ENCODE data around the gene PLEKHM2. TPM values are rescaled to one million over a fixed set of nuclear protein-coding genes. Genes with fewer than 3 reads are reported as not detected.

The PLEKHM2 gene
- total RNA-seq, 8 experiments from 2014 or later = 23.7 to 45.7 (median 33.4) TPM

DNA sequence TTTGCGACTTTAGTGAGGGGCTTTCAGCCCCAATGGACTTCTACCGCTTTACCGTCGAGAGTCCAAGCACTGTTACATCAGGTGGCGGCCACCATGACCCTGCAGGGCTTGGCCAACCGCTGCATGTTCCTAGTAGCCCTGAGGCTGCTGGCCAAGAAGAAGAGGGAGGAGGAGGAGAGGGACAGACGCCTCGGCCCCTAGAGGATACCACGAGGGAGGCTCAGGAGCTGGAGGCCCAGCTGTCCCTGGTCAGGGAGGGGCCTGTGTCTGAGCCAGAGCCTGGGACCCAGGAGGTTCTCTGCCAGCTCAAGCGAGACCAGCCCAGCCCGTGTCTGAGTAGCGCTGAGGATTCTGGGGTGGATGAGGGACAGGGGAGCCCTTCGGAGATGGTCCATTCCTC is 43.3 kb downstream of the PLEKHM2 start:
- 87 to 100% (median 94%) methylated on average over 2 to 5 of the region's 13 CpGs; no CpG with 5 or more reads in 6 of the 10 experiments for WGBS, 10 experiments
- H3K27ac ChIP-seq = no peak overlapping the region
- H3K4me3 ChIP-seq = no peak overlapping the region
- in situ Hi-C loops (cut with MboI; ENCODE audit: low pct_unique_long_range_greater_than_20kb in 2 of 9, low sequenced_read_pairs in 9 of 9, unreplicated experiment in 9 of 9) = no loop called here
- peak in 1 of 8 experiments; percentile 7 for ATAC-seq (replicated peaks in 6 of 8)
- no peaks in the 10 kb centered on the region for H3K4me1 ChIP-seq (replicated peaks in 1 of 2)

DNA sequence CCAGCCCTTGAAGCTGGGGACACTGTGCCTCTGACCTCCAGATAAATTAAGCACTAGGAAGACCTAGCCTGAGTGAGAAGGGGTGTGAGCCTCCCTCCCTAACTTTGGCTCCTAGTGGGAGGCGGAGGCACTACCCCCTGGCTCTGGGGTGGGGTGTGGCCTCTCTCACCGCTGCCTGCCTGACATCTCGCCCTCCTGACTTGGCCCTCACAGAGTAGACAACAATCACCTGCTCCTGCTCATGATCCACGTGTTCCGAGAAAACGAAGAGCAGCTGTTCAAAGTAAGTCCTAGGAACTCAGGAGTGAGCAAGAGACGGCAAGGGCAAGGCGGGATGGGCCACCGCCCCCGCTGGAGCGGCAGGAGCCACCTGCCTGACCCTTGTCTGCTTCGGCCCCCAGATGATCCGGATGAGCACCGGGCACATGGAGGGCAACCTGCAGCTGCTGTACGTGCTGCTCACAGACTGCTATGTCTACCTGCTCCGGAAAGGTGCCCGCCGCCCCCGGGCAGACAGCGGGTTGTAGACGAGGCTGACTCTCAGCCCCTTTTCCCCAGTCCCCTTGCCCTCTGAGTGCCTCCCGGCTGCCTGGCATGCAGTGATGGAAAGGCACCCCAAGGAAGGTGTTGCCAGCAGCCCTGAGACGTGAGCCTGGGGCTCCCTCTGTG is 43.9 kb downstream of the PLEKHM2 start:
- Histone ChIP-seq H3K4me3 (no peak overlapping the region), H3K4me1 (replicated peaks in 1 of 2) (no peaks in the 10 kb centered on the region), H3K27ac (no peak overlapping the region)
- 80 to 97% (median 90%) methylated on average over 1 to 15 of the region's 23 CpGs; no CpG with 5 or more reads in 5 of the 10 experiments for WGBS, 10 experiments
- no peak for ATAC-seq (replicated peaks in 6 of 8)
- in situ Hi-C loops (cut with MboI; ENCODE audit: low pct_unique_long_range_greater_than_20kb in 2 of 9, low sequenced_read_pairs in 9 of 9, unreplicated experiment in 9 of 9) = no loop called here

DNA sequence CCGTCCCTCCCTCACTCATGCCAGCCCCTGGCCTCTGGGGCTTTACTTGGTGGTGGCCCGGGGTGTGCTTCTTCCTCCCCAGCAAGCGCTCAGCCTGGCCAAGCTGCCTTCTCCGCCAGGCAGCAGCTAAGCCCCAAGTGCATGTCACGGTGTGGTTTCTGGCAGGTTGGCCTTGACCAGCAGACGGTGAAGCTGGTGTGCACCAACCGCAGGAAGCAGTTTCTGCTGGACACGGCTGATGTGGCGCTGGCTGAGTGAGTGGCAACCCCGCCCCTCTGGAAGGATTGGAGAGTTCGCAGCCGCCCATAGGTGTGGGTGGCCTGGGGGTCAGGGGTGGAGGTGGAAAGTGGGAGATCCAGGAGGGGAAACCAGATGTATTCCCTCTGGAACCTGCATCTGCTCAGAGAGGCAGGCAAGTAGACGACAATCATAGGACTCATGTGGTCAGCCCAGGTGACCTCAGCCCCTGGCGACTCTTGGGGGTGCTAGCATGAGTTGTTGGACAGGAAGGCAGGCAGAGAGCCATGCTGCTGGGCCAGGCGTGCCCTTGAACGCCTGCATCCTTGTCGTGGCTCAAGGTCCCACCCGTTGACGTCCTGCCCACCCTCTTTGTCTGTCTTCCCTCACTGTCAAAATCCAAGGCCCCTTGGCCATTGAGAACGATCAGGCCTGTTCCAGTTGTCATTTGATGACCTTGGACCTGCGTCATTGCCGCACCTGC is 45.0 kb downstream of the PLEKHM2 start:
- H3K27ac ChIP-seq = no peak overlapping the region
- no peaks in the 10 kb centered on the region for H3K4me1 ChIP-seq (replicated peaks in 1 of 2)
- in situ Hi-C loops (cut with MboI; ENCODE audit: low pct_unique_long_range_greater_than_20kb in 2 of 9, low sequenced_read_pairs in 9 of 9, unreplicated experiment in 9 of 9) = no loop called here
- no peak for ATAC-seq (replicated peaks in 6 of 8)
- 90 to 100% (median 95%) methylated on average over 1 to 14 of the region's 22 CpGs; no CpG with 5 or more reads in 6 of the 10 experiments for WGBS, 10 experiments
- no peak overlapping the region for H3K4me3 ChIP-seq

DNA sequence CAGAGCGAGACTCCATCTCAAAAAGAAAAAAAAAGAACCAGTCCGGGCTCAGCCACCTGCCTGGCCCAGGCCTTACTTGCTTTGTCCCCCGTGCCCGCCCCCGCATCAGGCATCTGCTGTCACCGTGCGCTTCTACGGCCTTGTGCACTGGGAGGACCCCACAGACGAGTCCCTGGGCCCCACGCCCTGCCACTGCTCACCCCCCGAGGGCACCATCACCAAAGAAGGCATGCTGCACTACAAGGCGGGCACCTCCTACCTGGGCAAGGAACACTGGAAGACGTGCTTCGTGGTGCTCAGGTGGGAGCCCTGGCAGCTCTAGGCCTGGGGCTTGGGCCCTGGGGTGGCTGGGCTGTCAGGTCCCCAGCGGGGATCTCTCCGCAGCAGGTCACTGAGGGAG is 46.3 kb downstream of the PLEKHM2 start:
- no peak overlapping the region for H3K4me3 ChIP-seq
- no peak for ATAC-seq (replicated peaks in 6 of 8)
- in situ Hi-C loops (cut with MboI; ENCODE audit: low pct_unique_long_range_greater_than_20kb in 2 of 9, low sequenced_read_pairs in 9 of 9, unreplicated experiment in 9 of 9) = no loop called here
- peaks cover 0 to 2% of the 10 kb centered on the region in 2 donors for H3K4me1 ChIP-seq (replicated peaks in 1 of 2)
- WGBS, 10 experiments = 98 to 100% (median 100%) methylated on average over 1 to 5 of the region's 16 CpGs; no CpG with 5 or more reads in 7 of the 10 experiments
- no peak overlapping the region for H3K27ac ChIP-seq

DNA sequence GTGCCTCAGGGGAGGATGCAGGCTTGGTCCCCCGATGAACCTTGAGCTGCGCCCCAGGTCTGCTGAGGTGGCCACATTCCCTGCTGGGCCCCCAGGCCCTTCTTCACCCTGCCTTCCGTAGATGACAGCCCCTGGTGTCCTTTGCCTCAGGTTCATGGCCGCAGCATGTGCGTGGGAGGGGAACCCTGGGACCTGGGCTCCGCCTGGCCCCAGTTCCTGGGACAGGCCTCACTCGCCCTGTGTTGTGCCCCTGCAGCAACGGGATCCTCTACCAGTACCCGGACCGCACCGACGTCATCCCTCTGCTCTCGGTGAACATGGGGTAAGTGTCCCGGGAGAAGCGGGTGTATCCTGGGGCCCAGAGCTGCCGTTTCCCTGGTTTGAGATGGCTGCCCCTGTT is 46.8 kb downstream of the PLEKHM2 start:
- in situ Hi-C loops (cut with MboI; ENCODE audit: low pct_unique_long_range_greater_than_20kb in 2 of 9, low sequenced_read_pairs in 9 of 9, unreplicated experiment in 9 of 9) = no loop called here
- no peak for ATAC-seq (replicated peaks in 6 of 8)
- whole genome bisulfite sequencing, 10 experiments = 94 to 100% (median 97%) methylated on average over 2 to 10 of the region's 16 CpGs; no CpG with 5 or more reads in 6 of the 10 experiments
- Histone ChIP-seq H3K4me3 (no peak overlapping the region), H3K27ac (no peak overlapping the region), H3K4me1 (replicated peaks in 1 of 2) (peaks cover 0 to 2% of the 10 kb centered on the region in 2 donors)

DNA sequence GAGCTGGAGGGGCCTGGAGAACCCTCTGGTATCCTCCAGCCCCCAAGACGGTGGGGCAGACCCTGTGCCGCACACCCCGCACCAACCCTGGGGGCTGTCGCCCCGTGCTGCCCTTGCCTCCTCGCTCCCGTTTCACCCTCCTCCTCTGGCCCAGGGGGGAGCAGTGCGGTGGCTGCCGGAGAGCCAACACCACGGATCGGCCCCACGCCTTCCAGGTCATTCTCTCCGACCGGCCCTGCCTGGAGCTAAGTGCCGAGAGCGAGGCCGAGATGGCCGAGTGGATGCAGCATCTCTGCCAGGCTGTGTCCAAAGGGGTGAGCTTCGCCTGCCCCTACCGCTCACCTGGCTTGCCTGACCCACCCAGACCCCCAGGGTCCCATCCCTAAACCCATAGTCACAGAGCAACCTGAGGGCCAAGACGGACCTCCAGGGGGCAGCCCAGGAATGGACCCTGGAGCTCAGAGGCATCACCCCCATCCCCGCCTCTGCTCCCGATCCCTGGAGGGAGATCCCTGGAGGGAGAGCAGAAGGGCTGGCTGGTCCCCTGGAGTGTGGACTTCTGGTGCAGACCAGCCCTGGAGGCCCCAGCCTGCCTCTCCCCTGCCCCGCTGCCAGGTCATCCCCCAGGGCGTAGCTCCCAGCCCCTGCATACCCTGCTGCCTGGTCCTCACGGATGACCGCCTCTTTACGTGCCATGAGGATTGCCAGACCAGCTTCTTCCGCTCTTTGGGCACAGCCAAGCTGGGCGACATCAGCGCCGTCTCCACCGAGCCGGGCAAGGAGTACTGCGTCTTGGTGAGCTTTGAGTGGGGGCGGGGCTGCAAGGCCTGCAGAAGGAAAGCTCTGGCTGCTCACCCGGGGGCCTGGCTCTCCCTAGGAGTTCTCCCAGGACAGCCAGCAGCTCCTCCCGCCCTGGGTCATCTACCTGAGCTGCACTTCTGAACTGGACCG is 47.9 kb downstream of the PLEKHM2 start:
- 95 to 100% (median 96%) methylated on average over 2 to 16 of the region's 39 CpGs; no CpG with 5 or more reads in 7 of the 10 experiments for WGBS, 10 experiments
- ATAC-seq (replicated peaks in 6 of 8) = no peak
- Histone ChIP-seq H3K4me1 (replicated peaks in 1 of 2) (peaks cover 0 to 2% of the 10 kb centered on the region in 2 donors), H3K27ac (no peak overlapping the region), H3K4me3 (no peak overlapping the region)
- in situ Hi-C loops (cut with MboI; ENCODE audit: low pct_unique_long_range_greater_than_20kb in 2 of 9, low sequenced_read_pairs in 9 of 9, unreplicated experiment in 9 of 9) = no loop called here

DNA sequence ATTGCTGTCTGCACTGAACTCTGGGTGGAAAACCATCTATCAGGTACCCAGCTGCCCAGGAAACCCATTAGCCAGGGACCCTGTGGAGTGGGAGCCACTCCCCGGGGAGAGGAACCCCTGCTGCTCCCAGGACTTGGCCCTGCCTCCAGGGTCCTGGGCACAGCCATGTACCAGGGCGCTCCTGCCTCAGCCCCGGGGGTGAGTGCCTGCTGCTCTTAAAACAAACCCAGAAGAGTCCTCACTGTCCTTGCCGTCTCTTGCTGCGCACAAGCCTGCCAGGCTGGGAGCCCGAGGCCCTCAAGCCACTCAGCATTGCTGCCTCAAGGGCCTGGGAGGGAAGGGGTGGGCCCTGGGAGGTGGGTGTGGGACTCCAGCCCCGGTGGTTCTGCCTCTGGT is 48.6 kb downstream of the PLEKHM2 start:
- Histone ChIP-seq H3K4me3 (no peak overlapping the region), H3K4me1 (replicated peaks in 1 of 2) (peaks cover 0 to 2% of the 10 kb centered on the region in 2 donors), H3K27ac (no peak overlapping the region)
- no peak for ATAC-seq (replicated peaks in 6 of 8)
- in situ Hi-C loops (cut with MboI; ENCODE audit: low pct_unique_long_range_greater_than_20kb in 2 of 9, low sequenced_read_pairs in 9 of 9, unreplicated experiment in 9 of 9) = no loop called here
- 80 to 85% (median 80%) methylated on average over 1 to 5 of the region's 7 CpGs; no CpG with 5 or more reads in 7 of the 10 experiments for WGBS, 10 experiments

DNA sequence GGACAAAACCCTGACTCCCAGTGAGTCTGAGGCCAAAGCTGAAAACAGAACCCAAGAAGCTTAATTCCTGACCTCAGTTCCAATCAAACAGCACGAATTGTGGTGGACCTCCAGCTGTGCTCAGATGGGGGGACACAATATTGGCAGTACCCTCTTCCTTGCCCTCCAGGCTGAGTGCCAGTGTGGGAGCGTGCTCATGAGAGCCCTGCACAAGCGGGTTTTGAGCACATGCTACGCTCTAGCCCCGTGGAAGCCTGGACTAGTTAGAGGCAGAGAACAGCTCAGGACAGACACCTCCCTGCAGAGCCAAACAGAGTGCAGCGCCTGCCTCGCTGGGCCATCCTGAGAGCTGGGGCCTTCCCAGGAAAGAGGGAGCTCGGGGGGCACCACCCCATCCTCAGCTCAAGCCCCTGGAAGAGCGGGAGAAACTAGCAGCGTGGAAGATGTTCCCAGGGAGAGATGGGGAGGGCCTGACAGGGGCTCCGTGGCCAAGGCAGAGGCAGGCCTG is 49.2 kb downstream of the PLEKHM2 start:
- peaks cover 0 to 2% of the 10 kb centered on the region in 2 donors for H3K4me1 ChIP-seq (replicated peaks in 1 of 2)
- no peak overlapping the region for H3K4me3 ChIP-seq
- WGBS, 10 experiments = 60 to 100% (median 100%) methylated on average over 1 to 8 of the region's 11 CpGs; no CpG with 5 or more reads in 5 of the 10 experiments
- H3K27ac ChIP-seq = no peak overlapping the region
- in situ Hi-C loops (cut with MboI; ENCODE audit: low pct_unique_long_range_greater_than_20kb in 2 of 9, low sequenced_read_pairs in 9 of 9, unreplicated experiment in 9 of 9) = no loop called here
- no peak for ATAC-seq (replicated peaks in 6 of 8)

DNA sequence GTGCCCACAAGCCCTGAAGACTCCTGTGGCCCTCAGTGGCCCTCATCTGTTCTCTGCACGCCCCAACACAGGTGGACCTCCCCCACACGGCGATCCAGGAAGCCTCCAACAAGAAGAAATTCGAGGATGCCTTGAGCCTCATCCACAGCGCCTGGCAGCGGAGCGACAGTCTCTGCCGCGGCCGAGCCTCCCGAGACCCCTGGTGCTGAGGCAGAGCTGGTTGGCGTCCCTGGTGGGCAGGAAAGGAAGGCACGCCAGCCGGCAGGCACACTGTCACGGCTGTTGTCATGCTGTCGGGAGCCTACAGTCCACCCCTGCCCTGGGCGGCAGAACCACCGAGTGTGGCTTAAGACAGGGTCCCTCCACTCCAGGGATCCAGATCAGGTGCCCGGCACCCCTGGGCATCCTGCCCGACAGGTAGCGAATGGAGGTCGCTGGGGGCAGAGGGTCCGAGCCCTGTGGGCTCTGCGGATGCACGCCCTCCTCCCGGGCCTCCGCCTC is 49.7 kb downstream of the PLEKHM2 start:
- Histone ChIP-seq H3K4me3 (no peak overlapping the region), H3K27ac (no peak overlapping the region), H3K4me1 (replicated peaks in 1 of 2) (peaks cover 0 to 2% of the 10 kb centered on the region in 2 donors)
- WGBS, 10 experiments = 80 to 100% (median 95%) methylated on average over 2 to 21 of the region's 27 CpGs; no CpG with 5 or more reads in 5 of the 10 experiments
- in situ Hi-C loops (cut with MboI; ENCODE audit: low pct_unique_long_range_greater_than_20kb in 2 of 9, low sequenced_read_pairs in 9 of 9, unreplicated experiment in 9 of 9) = no loop called here
- ATAC-seq (replicated peaks in 6 of 8) = no peak

DNA sequence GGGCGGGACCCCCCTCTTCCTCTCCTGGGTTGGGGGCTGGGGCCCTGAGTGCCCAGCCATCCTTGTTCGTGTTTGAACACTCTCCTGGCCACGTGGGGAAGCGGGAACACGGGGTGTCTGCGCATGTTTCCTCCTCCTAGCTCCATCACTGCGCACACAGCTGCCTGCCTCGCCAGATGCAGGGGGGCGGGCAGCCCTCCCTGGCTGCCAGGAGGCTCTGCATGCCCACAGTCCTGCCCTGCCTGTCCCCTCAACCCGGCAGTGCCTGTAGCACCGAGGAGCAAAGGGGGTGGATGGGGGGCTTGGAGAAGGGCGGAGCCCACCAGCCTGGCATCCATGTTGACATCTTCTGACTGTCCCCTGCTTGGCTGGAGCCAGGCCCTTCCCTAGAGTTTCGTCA is 50.2 kb downstream of the PLEKHM2 start:
- WGBS, 10 experiments = 60 to 100% (median 95%) methylated on average over 1 to 10 of the region's 13 CpGs; no CpG with 5 or more reads in 6 of the 10 experiments
- in situ Hi-C loops (cut with MboI; ENCODE audit: low pct_unique_long_range_greater_than_20kb in 2 of 9, low sequenced_read_pairs in 9 of 9, unreplicated experiment in 9 of 9) = no loop called here
- ATAC-seq (replicated peaks in 6 of 8) = no peak
- H3K4me1 ChIP-seq (replicated peaks in 1 of 2) = peaks cover 0 to 2% of the 10 kb centered on the region in 2 donors
- H3K4me3 ChIP-seq = no peak overlapping the region
- H3K27ac ChIP-seq = peak overlapping the region in 1 of 2 donors; percentile 26

DNA sequence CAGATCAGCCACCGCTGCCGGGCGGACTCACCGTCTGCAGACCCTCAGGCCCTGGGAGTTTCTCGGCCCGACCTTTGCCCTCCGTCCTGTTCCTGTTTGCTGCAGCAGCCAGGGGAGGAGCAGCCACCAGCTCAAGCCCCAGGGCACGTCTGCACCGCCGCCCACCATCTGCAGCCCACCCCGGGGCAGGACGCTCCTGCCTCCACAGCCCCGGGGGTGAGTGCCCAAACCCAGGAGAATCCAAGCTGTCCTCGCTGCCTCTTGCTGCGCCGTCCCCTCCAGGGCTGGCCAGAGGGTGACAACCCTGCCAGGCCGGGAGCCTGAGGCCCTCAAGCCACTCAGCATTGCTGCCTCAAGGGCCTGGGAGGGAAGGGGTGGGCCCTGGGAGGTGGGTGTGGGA is 50.8 kb downstream of the PLEKHM2 start:
- Histone ChIP-seq H3K4me1 (replicated peaks in 1 of 2) (peaks cover 0 to 2% of the 10 kb centered on the region in 2 donors), H3K27ac (peak overlapping the region; percentile 5 to 26), H3K4me3 (no peak overlapping the region)
- 43 to 82% (median 78%) methylated on average over 1 to 8 of the region's 17 CpGs; no CpG with 5 or more reads in 4 of the 10 experiments for WGBS, 10 experiments
- ATAC-seq (replicated peaks in 6 of 8) = peak in 2 of 8 experiments; percentile 6 to 12
- in situ Hi-C loops (cut with MboI; ENCODE audit: low pct_unique_long_range_greater_than_20kb in 2 of 9, low sequenced_read_pairs in 9 of 9, unreplicated experiment in 9 of 9) = no loop called here

DNA sequence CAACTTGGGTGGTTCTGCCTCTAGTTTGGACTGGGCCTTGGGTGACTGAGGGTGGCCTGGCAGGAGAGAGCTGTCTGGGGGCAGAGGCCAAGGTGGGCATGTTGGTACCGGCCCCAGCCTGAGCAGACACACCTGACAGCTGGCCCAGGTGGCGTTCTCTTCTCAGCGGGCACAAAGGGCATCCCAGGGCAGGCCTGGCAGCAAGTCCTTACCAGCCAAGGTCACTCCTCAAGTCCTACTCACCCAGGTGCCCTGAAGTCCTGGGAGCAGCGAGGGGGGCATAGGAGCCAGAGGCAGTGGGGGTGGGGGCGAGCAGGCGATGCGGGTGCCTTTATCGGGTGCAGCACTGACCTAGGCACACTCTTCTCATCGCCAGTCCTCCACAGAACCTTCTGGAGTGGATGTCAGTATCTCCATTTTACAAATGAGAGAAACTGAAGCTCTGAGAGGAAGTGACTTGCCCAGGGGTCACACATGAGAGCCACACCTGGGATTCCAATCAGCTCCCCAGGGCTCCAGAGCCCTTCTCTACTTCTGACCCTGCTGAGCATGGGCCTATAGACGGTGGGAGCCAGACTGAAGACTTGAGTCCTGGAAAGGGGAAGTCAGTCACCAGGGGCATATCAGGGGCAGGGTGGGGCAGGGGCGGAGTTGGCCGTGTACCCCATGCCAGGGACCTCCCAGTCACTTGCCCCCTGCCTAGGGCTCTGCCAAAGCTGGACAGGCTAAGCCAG is 51.4 kb downstream of the PLEKHM2 start:
- 78 to 83% methylated on average over 3 to 4 of the region's 12 CpGs; no CpG with 5 or more reads in 8 of the 10 experiments for WGBS, 10 experiments
- in situ Hi-C loops (cut with MboI; ENCODE audit: low pct_unique_long_range_greater_than_20kb in 2 of 9, low sequenced_read_pairs in 9 of 9, unreplicated experiment in 9 of 9) = no loop called here

More for the DNA sequence above, 51.4 kb downstream of the PLEKHM2 start:
- no peak for ATAC-seq (replicated peaks in 6 of 8)
- Histone ChIP-seq H3K4me1 (replicated peaks in 1 of 2) (peaks cover 0 to 2% of the 10 kb centered on the region in 2 donors), H3K4me3 (no peak overlapping the region), H3K27ac (no peak overlapping the region)
